GM19324 (cell line): ENCODE data around the gene SIKE1.
"Not testable (repeated sequence)": the region's sequence is repeated elsewhere in the genome, so short reads cannot be mapped to it uniquely, and the experiment has no call there.

Experiments
- ATAC-seq: cut with Tn5 transposase; IDR thresholded peaks from one replicate; pipeline ENCODE4 v1.9.1; 2021; ENCODE audit warnings: mild to moderate bottlenecking, moderate library complexity; ENCODE audit not compliant: unreplicated experiment, low FRiP score

SIKE1 gene

GRCh38 chr1:114756009-114756892 lies 24.2 kb downstream of the SIKE1 start:
- peak; percentile 40 for ATAC-seq

- no peak for ATAC-seq
These were observed 25.2 kb downstream of the SIKE1 start for GRCh38 chr1:114755006-114755931.

GRCh38 chr1:114753702-114754101 lies 26.8 kb downstream of the SIKE1 start:
- not testable (repeated sequence) for ATAC-seq

GRCh38 chr1:114753143-114753542 lies 27.3 kb downstream of the SIKE1 start:
- ATAC-seq = no peak

GRCh38 chr1:114750780-114751179 lies 29.7 kb downstream of the SIKE1 start:
- ATAC-seq = no peak

GRCh38 chr1:114749835-114750234 lies 30.6 kb downstream of the SIKE1 start:
- ATAC-seq = no peak

- no peak for ATAC-seq
These were observed 33.9 kb downstream of the SIKE1 start for GRCh38 chr1:114746450-114747121.

- no peak for ATAC-seq
These were observed 35.2 kb downstream of the SIKE1 start for GRCh38 chr1:114745291-114745690.

- ATAC-seq = no peak
These were observed 38.3 kb downstream of the SIKE1 start for GRCh38 chr1:114741963-114742746.

- no peak for ATAC-seq
These were observed 40.2 kb downstream of the SIKE1 start for GRCh38 chr1:114740331-114740730.

- ATAC-seq = no peak
These were observed 43.1 kb downstream of the SIKE1 start for GRCh38 chr1:114737314-114737849.

- no peak for ATAC-seq
These were observed 45.0 kb downstream of the SIKE1 start for GRCh38 chr1:114735479-114735878.

- ATAC-seq = no peak
These were observed 50.7 kb downstream of the SIKE1 start for GRCh38 chr1:114729782-114730181.

- ATAC-seq = no peak
These were observed 51.9 kb downstream of the SIKE1 start for GRCh38 chr1:114728553-114728952.

- ATAC-seq = no peak
These were observed 55.3 kb downstream of the SIKE1 start for GRCh38 chr1:114725230-114725629.

GRCh38 chr1:114723915-114724314 lies 56.6 kb downstream of the SIKE1 start:
- no peak for ATAC-seq

- no peak for ATAC-seq
These were observed 57.0 kb downstream of the SIKE1 start for GRCh38 chr1:114723457-114723856.

- ATAC-seq = no peak
These were observed 60.0 kb downstream of the SIKE1 start for GRCh38 chr1:114720492-114720891.
